Central memory CD4-positive, alpha-beta T cell (primary cell): ENCODE results near the gene RACGAP1.
"Not testable (repeated sequence)": the region's sequence is repeated elsewhere in the genome, so short reads cannot be mapped to it uniquely, and the experiment has no call there.

Source experiments
- DNase-seq: peaks from one replicate; pipeline ENCODE4 v3.0.0; 2022

Gene RACGAP1

DNA sequence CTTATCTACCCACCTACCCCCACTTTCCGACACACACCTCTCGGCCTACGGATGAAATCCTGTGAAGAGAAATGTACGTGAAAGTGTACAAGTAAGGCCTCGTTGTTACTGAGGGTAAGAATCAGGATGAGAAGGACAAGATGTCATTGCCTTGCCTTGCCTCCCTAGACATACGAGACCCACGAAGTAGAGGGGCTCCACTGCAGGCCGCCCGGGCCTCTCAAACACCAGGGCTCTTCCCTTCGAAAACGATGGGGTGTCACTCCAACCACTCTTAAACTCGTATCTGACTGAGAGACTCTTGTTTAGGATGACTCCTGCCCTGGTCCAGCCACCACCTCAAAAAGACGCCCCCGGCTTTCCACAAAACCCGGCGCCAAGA is 498 bp downstream of the RACGAP1 start:
- no peak for DNase-seq

DNA sequence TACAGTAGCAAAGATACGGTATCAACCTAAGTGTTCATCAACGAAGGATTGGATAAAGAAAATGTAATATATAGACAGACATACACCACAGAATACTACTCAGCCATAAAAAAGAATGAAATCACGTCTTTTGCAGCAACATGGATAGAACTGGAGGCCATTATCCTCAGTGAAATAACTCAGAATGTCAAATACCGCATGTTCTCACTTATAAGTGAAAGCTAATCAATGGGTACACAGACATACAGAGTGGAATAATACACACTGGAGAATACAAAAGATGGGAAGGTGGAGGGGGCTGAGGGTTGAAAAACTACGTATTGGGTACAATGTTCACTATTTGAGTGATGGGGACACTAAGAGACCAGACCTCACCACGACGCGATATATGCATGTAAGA is 1.1 kb downstream of the RACGAP1 start:
- DNase-seq, result no peak

DNA sequence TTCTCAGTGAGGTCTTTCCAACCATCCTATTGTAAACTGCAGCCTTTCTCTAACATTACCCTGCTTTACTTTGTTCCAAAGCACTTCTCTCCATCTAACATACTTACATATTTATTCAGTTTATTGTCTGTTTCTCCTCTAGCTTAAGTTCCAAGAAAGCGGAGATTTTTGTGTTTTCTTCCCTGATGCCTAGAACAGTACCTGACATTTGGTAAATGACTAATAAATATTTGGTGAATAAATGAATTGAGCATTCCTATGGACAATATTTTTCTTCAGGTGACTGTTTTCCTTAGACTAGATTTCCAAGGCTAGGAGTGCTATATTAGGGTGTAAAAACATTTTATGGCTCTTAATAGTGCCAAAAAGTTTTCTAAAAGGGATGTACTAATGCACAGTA is 2.4 kb downstream of the RACGAP1 start:
- no peak for DNase-seq

DNA sequence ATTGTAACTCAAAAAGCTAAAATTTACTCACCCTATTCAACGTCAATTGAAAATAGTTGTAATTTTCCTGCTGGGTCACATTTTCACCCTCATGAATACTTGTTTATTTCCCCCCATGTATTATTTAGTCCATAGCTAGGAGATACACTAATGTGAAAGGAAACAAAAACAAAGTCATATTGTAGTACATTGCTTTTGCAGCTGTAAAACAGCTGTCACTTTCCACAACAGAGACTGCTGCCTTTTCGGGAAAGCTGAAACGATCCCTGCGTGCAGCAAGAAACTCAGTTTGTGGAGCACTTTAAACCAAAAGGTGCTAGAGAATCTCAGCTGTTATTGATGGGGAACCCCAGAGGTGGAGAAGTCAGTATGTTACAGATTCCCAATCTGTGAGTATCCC is 4.3 kb downstream of the RACGAP1 start:
- no peak for DNase-seq

DNA sequence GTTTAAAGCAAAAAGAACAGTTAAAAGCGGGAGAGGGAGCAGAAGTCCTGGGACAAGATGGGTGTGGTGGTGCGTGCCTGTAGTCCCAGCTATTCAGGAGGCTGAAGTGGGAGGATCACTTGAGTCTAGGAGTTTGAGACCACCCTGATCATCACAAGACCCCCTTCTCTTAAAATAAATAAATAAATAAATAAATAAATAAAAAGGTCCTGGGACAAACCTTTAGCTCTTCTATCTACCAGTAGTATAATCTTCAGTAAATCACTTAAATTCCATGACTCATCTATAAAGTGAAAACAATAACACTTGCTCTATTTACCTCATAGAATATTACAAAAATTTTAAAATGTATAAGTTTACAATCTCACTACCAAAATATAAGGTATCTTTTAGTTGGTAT is 5.8 kb downstream of the RACGAP1 start:
- no peak for DNase-seq

DNA sequence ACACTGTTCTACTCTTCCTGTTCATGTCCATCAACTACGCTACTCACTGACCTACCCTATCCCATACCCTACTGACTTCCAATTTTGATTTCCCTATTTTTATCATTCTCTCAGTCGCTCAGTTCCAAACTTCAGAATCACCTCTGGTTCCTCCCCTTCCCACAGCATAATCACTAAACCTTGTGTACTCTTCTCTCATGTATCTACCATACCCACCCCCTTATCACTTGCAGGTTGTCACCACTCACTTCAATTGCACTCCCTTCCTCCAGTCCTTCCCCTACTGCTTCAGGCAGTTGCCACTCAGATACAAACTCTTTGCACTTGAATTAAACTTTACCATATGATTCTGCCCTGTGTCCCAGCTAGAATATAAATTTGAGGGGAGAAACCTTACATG is 6.3 kb downstream of the RACGAP1 start:
- DNase-seq, result no peak

DNA sequence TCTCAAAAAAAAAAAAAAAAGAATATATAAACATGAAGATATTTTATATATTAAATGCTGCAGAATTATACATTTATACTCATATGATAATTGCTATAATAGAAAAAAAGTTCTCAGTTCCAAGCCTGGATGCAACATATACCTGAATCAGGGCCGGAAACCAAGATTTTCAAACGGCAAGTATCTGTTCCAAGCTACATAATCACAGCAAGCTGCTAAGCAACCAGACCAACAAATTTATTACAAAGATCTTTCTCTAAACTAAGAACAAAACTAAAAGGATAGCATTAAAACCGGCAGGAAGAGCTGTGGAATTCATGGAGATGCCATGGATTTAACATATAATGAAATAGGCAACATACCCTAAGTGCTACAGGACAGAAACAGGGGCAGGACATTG is 7.1 kb downstream of the RACGAP1 start:
- DNase-seq, result no peak

DNA sequence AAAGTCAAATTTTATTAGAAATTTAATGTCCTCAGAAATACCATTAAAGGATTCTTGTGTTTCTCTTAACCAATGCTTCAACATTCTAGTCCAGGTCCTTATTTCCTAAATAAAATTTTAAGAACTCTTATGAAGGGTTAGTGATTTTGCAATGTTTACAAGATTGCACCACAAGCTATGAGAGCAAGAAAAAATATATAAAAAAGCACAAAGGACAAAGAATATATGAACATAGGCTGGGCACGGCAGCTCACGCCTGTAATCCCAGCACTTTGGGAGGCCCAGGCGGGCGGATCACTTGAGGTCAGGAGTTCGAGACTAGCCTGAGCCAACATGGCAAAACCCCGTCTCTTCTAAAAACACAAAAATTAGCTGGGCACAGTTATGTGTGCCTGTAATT is 7.7 kb downstream of the RACGAP1 start:
- DNase-seq, result no peak

DNA sequence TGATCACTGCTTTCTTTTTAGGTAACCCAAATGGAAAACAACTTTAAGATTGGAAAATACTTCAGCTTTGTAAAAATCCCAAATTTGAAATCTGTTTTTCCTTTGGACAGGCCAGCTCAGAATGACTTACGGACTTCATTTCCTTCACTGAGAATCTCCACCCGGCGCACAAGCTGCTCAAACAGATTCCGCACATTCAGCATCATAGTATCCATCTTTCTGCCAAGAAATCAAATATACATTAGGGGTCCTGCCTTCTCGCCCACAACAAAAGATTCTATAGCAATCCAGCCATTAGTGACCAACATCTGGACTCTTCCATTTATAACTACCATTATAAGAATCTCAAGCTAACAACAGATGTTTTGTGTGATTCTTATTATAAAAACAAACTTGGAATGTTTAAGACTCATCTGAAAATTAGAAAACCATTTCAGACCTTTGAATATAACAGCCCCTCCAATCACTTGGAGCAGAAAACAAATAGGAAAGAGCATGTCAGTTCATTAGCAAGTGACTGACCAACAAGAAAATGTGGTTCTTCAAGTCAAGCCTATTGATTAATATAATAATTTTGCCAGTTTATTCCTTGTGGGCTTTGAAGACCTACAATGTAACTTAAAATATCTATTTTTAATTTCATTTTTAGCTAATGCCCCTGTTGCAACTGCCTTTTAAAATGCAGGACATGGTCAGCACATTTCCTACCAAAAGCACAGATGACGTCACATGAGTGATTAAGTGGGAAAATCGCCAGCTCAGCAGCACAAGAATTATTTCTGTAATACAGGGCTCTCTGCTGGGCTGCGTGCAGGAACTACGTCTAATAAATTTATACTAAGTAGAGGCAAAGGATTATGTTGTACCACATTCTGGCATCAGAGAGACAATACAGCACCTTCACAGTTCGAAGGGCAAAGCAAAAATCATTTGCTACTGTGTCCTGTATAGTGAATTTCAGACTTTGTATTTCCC is 8.5 kb downstream of the RACGAP1 start:
- DNase-seq, result no peak

DNA sequence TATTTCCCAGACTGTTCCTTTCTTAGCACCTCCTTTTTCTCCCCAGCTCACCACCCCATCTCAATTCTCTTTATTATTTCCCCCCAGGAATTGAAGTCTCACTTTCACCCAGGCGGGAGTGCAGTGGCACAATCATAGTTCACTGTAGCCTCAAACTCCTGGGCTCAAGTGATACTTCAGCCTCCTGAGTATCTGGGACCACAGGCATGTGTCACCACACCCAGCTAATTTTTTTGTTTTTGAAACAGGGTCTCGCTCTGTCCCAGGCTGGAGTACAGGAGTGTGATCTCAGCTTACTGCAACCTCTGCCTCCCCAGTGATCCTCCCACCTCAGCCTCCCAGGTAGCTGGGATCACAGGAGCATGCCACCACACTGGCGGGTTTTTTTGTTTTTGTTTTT is 11.0 kb downstream of the RACGAP1 start:
- DNase-seq, result no peak

DNA sequence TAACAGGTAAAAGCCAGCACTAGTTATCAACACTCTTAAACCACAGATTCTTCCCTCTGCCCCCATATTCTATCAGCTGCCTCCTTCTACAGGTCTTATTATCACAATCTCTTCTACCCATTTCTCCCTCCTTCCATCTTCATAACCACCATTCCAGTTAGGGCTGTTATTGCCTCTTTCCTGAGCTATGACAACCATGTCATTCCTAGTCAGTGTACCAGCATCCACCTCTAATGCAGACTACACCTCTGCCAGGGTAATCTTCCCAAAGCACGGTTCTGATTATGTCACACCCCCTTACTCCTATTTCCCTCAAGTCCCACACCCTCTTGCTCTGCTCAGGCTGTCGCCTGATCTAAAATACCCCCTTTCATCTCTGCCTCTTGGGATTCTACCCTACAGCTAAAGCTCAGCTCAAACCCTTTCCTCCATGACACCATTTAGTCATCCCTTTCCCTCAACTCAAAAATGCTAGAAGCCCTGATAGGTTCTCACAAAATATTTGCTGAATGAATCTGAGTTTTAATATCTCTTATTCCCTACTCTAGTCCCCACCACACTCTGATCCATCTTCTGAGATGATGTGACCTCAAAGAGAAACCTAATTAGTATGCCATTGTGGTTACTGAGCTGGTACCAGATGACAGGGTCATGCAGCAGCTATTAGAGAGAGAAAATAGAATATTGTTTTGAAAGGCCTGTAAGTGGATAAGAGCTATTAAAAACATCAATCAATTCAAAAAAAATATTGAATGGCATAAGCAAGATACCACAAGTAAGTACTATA is 11.7 kb downstream of the RACGAP1 start:
- no peak for DNase-seq

DNA sequence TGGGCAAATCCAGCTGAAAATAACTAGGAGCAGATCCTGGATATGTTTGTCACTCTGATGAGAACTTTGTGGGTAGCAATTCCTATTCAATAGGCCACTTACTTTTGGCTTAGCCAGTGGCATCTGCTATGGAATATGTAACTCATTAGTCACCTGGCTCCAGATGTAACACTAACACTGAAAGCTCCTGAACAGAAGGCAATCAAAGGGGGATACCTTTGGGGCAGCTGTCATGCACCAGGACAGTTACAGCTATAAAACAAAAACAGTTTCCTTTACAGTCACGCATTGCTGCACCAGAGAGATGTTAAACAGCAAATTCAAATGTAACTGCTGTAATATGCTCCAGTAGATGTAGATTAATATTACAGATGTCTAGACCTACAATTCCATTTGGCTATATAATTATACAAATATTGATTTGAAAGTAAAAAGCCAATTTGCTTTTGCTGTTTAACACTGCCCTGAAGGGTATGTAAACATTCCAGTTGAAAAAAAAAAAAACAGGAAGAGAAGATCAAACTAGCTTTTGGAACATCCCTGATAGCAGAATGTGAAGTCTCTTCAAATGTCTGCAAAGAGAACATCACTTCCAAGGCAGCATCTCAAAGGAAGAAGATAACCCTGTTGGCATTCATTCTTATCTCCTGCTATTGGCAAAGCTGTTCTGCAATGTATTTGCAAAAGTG is 18.4 kb downstream of the RACGAP1 start:
- no peak for DNase-seq

DNA sequence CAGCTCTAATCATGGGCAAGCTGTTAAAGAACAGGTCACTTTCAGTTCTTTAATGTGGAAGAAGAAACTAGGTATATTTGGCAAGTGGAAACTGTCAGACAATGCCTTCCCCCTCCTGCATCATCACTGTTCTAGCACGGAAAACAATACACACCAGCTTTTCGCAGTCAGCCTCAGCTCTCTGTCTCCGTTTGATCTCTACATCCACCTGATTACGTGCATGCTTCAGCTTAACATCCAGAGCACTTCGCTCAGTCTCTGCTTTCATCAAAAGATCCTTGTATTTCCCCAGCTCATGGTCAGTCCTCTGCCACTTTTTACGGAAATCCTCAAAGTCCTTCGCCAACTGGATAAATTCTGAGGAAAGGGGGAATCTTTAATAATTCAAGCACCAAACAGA is 19.0 kb downstream of the RACGAP1 start:
- DNase-seq, result no peak

DNA sequence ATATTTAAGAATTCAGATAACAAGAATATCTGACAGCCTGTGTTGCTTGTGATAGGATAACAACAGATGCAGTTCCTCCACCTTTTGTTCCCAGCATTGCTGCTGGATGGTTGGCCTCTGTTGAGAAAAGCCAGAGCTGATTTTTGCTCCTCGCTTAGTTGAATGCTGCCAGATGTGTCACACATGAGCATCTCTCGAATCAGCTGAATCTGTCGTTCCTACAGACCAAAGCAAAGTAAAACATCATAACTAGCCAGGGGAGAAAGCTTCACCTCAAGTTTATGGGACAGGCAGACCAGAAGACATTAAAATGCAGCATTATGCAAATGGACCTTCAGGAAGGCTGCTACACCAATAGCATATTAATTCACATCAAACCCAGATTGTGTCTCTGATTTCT is 20.1 kb downstream of the RACGAP1 start:
- DNase-seq, result no peak

DNA sequence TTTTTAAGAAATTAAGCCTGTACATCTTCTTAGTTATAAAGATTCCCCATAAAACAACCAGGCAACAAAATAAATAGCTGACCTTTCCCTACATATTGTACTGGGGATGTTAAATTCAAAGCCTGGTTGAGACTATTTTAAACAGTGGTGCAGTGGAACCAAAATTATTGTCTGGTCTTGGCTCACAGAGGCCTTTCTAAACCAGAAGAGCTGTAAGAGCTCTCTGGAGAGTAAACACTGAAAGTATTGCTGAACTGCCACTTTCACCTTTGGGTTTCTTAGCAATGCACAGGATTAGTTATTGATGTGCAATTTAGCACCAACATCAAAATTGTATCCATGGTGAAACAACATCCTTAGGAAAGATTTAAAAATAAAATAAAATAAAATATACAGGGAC is 20.6 kb downstream of the RACGAP1 start:
- no peak for DNase-seq

DNA sequence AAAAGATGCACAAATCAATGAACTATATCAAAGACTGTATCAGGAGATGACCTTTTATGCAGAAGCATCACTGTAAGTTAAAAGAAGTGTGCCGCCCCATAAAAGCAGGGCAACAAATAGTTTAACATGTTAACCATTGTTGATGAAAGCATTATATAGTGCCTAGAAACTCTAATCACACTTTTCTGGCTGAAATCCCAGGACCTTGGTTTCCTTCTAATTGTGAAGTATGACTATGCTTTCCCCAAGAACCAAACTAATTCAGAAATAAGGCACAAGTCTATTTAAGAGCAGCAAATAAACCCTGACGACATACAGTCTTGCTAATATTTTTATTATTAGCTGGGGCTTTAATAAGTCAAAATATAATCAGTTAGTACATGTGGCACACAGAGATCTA is 21.7 kb downstream of the RACGAP1 start:
- DNase-seq, result no peak

DNA sequence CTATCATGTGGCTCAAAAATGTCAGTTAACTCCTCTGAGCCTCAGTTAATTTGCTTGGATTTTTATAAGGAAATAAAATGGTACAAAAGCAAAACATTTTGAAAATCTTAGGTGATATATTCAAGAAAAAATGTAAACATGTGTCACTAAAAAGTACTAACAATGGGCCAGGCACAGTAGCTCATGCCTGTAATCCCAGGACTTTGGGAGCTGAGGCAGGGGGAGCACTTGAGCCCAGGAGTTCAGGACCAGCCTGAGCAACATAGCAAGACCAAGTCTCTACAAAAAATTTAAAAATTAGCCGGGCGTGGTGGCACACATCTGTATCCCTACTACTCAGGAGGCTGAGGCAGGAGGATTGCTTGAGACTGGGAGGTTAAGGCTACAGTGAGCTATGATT is 26.8 kb downstream of the RACGAP1 start:
- DNase-seq, result no peak

DNA sequence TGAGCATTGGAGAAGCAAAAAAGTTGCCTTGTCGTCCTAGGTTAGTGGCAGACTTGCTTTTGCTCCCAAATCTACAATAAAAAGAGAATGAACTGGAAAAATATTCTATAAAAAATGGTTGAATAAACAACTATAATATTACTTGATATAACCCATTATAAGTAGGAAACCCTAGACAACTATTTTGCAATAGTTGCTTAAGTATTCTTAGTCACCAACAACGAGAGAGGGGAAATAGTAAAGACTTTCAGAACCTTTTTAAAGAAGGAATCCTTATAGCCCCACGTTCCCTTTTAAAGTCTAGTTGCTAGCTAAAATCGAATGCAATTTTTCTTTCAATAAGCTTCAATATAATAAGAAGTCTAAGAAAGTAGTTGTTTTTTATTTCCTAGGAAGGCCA is 35.0 kb downstream of the RACGAP1 start:
- DNase-seq, result no peak

DNA sequence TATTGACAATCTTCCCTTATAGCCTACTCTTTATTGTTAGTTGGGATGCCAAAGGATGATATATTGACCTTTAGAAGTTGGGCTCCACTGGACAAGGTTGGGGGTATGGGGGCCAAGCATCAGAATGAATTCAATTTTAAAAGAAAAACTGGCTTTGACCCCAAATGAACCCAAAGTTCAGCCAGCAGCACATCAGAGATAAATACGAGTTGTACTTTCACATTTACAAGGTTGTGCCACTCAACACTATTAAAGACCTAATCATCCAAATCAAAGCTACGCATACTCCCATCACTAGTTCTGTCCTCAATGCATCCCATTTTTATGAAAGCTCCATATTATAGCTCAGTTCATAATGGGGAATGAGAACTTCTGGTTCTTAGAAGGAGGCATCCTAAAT is 35.9 kb downstream of the RACGAP1 start:
- DNase-seq, result not testable (repeated sequence)

DNA sequence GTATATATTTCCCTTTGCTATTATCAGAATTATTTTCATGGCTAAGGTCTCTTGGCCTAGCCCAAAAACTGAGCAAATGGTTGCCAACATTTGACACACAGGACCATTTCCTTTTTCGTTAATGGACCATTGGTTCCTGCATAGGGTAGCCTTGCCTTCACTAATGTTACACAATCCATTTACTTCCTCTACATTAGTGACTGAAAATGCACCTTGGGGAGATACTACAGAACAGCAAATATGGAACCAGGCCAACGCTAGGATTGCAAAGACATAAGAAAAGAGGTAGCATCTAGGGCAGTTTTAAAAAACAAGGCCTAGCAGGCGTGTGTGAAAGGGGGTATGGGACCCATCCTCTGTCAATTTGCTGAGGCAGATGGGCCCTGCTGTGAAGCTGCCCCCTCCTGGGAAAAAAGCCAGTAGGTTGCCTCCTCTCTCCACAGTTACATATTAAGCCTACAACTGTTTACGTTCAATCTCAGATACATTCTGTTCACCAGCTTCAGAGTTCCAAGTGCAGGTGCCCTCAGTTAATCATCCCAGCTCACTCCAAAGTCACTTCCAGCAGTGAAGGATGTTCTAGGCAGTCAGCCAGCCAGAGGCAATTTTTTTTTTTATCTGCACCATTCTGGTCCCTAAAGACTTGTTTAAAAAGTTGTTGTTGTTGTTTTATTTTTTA is 37.5 kb downstream of the RACGAP1 start:
- DNase-seq, result no peak

DNA sequence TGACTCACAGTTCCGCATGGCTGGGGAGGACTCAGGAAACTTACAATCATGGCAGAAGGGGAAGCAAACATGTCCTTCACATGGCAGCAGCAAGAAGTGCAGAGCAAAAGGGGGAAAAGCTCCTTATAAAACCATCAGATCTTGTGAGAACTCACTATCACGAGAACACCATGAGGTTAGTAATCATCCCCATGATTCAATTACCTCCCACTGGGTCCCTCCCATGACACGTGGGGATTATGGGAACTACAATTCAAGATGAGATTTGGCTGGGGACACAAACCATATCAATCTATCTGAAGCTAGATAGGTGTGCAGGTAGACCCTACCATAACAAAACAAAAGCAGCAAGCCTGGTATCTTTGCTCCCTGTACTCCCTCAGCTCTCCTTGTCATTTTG is 38.8 kb downstream of the RACGAP1 start:
- DNase-seq, result not testable (repeated sequence)

DNA sequence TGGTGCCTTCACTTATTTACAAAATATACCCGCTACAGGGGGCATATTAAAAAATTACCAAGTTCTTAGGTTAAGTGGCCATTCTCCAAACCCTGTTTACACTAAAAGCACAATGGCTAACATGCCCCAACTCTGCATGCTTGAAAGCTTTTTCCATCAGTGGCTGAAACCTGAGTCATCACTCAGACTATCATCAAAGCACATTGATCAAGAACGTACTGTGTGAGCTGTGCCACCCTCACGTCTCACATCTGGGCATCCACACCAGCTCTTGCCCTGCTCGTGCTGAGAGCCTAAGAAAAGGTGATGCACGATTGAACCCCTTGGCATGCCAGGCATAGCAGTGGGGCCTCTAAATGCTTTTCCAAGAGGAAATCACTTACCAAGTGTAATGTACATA is 39.3 kb downstream of the RACGAP1 start:
- DNase-seq, result no peak
